DOHH2 (cell line): ENCODE data around the gene IFIT2.

ENCODE experiments used
- H3F3A ChIP-seq: fragments of 200-600 bp; sonication (generic), shearing (Covaris generic); 2 replicates; pipeline ENCODE4 v1.6.0; 2016; ENCODE audit warnings: antibody characterized with exemption, mild to moderate bottlenecking; ENCODE audit not compliant: control insufficient read depth, insufficient read depth
- H3K27ac ChIP-seq: fragments of 200-600 bp; sonication (generic); 2 replicates; pipeline ENCODE4 v1.5.1; 2014; ENCODE audit warnings: low read depth, mild to moderate bottlenecking, low read length, moderate library complexity
- H3K27me3 ChIP-seq: fragments of 200-600 bp; sonication (generic); 2 replicates; pipeline ENCODE4 v1.6.1; 2014; ENCODE audit warnings: mild to moderate bottlenecking, low read length, mixed read lengths; ENCODE audit not compliant: control insufficient read depth
- H3K36me3 ChIP-seq: fragments of 200-600 bp; sonication (generic); 2 replicates; pipeline ENCODE4 v1.6.1; 2014; ENCODE audit warnings: mild to moderate bottlenecking, low read length, moderate library complexity, mixed read lengths; ENCODE audit not compliant: control insufficient read depth
- H3K4me1 ChIP-seq: fragments of 200-600 bp; sonication (generic); 2 replicates; pipeline ENCODE4 v1.6.1; 2014; ENCODE audit warnings: mild to moderate bottlenecking, low read length, mixed read lengths; ENCODE audit not compliant: control insufficient read depth
- H3K4me2 ChIP-seq: fragments of 200-600 bp; sonication (generic); 2 replicates; pipeline ENCODE4 v1.6.0; 2014; ENCODE audit warnings: mild to moderate bottlenecking, low read length, moderate library complexity
- H3K4me3 ChIP-seq: fragments of 200-600 bp; sonication (generic); 2 replicates; pipeline ENCODE4 v1.5.1; 2014; ENCODE audit warnings: mild to moderate bottlenecking, low read length, mixed read lengths
- H3K79me2 ChIP-seq: fragments of 200-600 bp; sonication (generic); 2 replicates; pipeline ENCODE4 v1.6.1; 2014; ENCODE audit warnings: mild to moderate bottlenecking, low read length, mixed read lengths; ENCODE audit not compliant: control insufficient read depth
- H3K9me2 ChIP-seq: fragments of 200-600 bp; sonication (generic); replicated peaks from 2 replicates; pipeline ENCODE4 v1.6.1; 2014; ENCODE audit warnings: mild to moderate bottlenecking, low read length, mixed read lengths; ENCODE audit not compliant: control insufficient read depth
- H3K9me3 ChIP-seq: fragments of 200-600 bp; sonication (generic); 2 replicates; pipeline ENCODE4 v1.6.1; 2014; ENCODE audit warnings: antibody characterized with exemption, low read length, mixed read lengths; ENCODE audit not compliant: control insufficient read depth, insufficient read depth
- H4K20me1 ChIP-seq: fragments of 200-600 bp; sonication (generic); 2 replicates; pipeline ENCODE4 v1.6.0; 2014; ENCODE audit warnings: low read depth, mild to moderate bottlenecking, antibody characterized with exemption, low read length, moderate library complexity; ENCODE audit not compliant: control insufficient read depth, insufficient read depth
- CTCF ChIP-seq: fragments of 200-600 bp; sonication (generic); IDR thresholded peaks from one replicate; pipeline ENCODE4 v1.5.1; 2014; ENCODE audit warnings: antibody characterized with exemption, mild to moderate bottlenecking, low read depth, low read length; ENCODE audit not compliant: poor library complexity, severe bottlenecking
- EZH2phosphoT487 ChIP-seq: fragments of 200-600 bp; sonication (generic); IDR thresholded peaks from 2 replicates; pipeline ENCODE4 v1.6.1; 2017; ENCODE audit warnings: borderline replicate concordance, mild to moderate bottlenecking, antibody characterized with exemption, low read length, moderate library complexity, mixed read lengths

Gene IFIT2

DNA sequence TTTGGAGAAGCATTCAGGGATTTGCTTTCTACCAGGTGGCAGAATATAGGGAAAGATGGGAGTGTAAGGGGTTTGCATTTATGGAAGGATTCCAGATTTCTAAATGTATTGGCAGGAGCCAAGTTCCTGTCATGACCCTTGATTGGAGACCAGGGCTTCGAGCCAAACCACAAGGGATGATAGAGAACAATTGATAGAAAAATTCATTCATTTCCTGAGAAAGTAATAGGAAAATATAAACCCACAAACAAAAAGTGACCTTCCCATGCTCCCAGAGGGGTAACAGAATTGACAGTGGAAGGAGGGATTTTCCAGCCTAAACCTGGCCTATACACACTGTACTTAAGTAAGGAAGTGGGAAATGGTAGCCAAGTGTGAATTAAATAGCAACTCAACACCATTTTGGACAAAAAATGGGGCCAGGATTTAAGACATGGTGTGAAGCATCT is 22.4 kb upstream of the IFIT2 start:
- Histone ChIP-seq H3K9me3 (no peaks in the 10 kb centered on the region), H3K36me3 (no peaks in the 10 kb centered on the region), H3K4me2 (no peak overlapping the region), H3K4me1 (no peaks in the 10 kb centered on the region), H3K9me2 (no peaks in the 10 kb centered on the region), H4K20me1 (no peaks in the 10 kb centered on the region), H3F3A (no peaks in the 10 kb centered on the region), H3K4me3 (no peak overlapping the region), H3K27me3 (peaks cover 6% of the 10 kb centered on the region; the same call in 1 of the 2 replicates), H3K27ac (no peak overlapping the region), H3K79me2 (no peaks in the 10 kb centered on the region)
- TF ChIP-seq EZH2phosphoT487: no peak
- TF ChIP-seq CTCF: no peak

GRCh38 chr10:89280508-89280907 is 21.3 kb upstream of the IFIT2 start:
- Histone ChIP-seq H3K4me1 (no peaks in the 10 kb centered on the region), H3K36me3 (no peaks in the 10 kb centered on the region), H3K27me3 (peaks cover 3% of the 10 kb centered on the region; the same call in 1 of the 2 replicates), H3K79me2 (no peaks in the 10 kb centered on the region), H4K20me1 (no peaks in the 10 kb centered on the region), H3K9me3 (no peaks in the 10 kb centered on the region), H3K27ac (no peak overlapping the region), H3K4me3 (no peak overlapping the region), H3K9me2 (no peaks in the 10 kb centered on the region), H3F3A (no peaks in the 10 kb centered on the region), H3K4me2 (no peak overlapping the region)
- TF ChIP-seq CTCF (no peak), EZH2phosphoT487 (no peak)

DNA sequence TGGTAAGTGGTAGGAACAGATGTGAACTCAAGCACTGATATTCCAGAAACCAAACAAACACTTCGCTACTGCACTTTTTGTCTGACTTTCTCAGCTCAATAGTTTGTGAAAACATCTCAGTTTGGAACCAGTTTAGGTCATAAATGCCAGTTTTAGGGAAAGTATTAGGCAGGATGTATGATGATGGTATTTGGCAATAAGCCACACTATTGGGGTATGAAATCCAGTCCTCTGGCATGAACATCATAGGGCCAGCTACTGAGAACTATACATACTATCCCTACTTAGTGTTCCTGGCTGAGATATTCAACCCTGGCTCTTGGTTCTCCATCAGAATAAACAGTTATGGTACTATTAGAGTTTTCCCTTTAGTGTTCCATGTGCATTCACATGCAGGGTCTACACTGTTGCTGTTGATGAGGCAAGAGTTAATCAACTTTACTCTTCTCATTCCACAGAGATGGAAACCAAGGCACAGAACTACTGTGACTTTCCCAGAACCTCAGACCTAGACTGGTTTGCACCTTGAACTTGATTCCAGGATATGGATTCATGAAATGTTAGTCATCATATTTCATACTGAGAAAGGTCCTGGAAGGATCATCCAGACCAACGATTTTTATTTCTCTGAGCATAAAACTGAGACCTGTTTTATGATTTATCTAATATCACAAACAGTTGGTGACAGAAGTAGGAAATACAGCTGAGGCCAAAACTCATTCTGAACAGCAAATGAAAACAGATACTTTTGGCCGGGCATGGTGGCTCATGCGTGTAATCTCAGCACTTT is 20.0 kb upstream of the IFIT2 start:
- TF ChIP-seq EZH2phosphoT487: no peak
- no peak for TF ChIP-seq CTCF
- no peak overlapping the region for H3K4me3 ChIP-seq
- no peaks in the 10 kb centered on the region for H3K36me3 ChIP-seq
- H4K20me1 ChIP-seq: no peaks in the 10 kb centered on the region
- no peak overlapping the region for H3K27ac ChIP-seq
- no peaks in the 10 kb centered on the region for H3F3A ChIP-seq
- peaks cover 3% of the 10 kb centered on the region; the same call in 1 of the 2 replicates for H3K27me3 ChIP-seq
- no peak overlapping the region for H3K4me2 ChIP-seq
- H3K79me2 ChIP-seq: no peaks in the 10 kb centered on the region
- no peaks in the 10 kb centered on the region for H3K9me3 ChIP-seq
- no peaks in the 10 kb centered on the region for H3K4me1 ChIP-seq
- H3K9me2 ChIP-seq: no peaks in the 10 kb centered on the region
